GM06990 (cell line): ENCODE measurements around the gene WDFY4.

ENCODE experiments used
- DNase-seq: peaks from one replicate; pipeline ENCODE4 v3.0.0-alpha.2; 2011; ENCODE audit not compliant: insufficient read length; ENCODE audit errors: extremely low read depth
- H3K27me3 ChIP-seq: replicated peaks from 2 replicates; pipeline ENCODE4 v1.6.0; 2011; ENCODE audit warnings: low read length; ENCODE audit not compliant: control insufficient read depth, insufficient read depth
- H3K36me3 ChIP-seq: 2 replicates; pipeline ENCODE4 v1.5.1; 2011; ENCODE audit warnings: low read length; ENCODE audit not compliant: control insufficient read depth, insufficient read depth
- H3K4me3 ChIP-seq: replicated peaks from 2 replicates; pipeline ENCODE4 v1.5.1; 2011; ENCODE audit warnings: low read depth, mild to moderate bottlenecking, control low read depth, low read length
- TF ChIP-seq, protein P1 (sequence below): IDR thresholded peaks from 2 replicates; pipeline ENCODE4 v1.5.1; 2011; ENCODE audit warnings: low read length, control low read depth, mild to moderate bottlenecking, inconsistent platforms; ENCODE audit not compliant: insufficient read depth, poor library complexity, severe bottlenecking

The WDFY4 gene

DNA sequence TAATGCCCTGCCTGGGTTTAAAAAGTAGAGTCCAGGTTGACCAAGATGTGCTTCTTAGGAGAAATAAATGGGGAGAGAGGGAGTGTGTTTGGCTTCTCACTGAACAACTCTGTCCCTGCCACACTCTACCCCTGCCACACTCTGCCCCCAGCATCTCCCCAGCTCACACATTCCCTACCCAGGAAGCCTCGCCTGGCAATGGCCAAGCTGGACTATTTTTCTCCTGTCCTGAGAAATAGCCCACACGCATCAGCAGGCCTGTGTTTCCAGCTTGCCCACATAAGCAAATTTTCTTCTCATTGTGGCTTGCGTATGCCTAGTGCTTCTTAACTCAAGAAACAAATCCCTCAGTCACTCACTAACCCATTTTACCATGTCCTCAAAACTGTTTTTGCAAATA, 253.1 kb downstream of the WDFY4 start:
- TF ChIP-seq, protein P1, sequence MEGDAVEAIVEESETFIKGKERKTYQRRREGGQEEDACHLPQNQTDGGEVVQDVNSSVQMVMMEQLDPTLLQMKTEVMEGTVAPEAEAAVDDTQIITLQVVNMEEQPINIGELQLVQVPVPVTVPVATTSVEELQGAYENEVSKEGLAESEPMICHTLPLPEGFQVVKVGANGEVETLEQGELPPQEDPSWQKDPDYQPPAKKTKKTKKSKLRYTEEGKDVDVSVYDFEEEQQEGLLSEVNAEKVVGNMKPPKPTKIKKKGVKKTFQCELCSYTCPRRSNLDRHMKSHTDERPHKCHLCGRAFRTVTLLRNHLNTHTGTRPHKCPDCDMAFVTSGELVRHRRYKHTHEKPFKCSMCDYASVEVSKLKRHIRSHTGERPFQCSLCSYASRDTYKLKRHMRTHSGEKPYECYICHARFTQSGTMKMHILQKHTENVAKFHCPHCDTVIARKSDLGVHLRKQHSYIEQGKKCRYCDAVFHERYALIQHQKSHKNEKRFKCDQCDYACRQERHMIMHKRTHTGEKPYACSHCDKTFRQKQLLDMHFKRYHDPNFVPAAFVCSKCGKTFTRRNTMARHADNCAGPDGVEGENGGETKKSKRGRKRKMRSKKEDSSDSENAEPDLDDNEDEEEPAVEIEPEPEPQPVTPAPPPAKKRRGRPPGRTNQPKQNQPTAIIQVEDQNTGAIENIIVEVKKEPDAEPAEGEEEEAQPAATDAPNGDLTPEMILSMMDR = no peak
- peaks cover 17% of the 10 kb centered on the region for H3K36me3 ChIP-seq
- no peak for DNase-seq
- no peak overlapping the region for H3K4me3 ChIP-seq
- H3K27me3 ChIP-seq = no peaks in the 10 kb centered on the region

DNA sequence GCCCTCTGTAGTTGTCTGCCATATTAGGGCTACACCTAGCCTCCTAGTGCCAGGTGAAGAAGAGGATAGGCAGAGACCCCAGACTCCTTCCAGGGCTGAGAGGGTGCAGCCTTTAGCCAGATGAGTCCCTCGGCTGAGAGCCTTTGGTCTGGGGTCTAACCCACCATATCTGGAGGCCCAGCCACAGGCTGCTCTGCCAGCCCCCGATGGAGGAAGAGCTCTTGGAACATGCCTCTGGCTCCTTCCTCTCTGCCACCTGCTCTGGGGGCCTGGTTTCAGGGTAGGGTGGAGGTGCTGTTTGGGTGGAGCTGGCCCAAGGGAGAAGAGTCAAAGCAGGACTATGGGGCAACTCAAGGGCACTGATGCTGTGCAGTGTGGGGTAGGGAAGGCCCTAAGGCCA, 253.6 kb downstream of the WDFY4 start:
- DNase-seq = no peak
- TF ChIP-seq, protein P1 = no peak
- H3K27me3 ChIP-seq = no peaks in the 10 kb centered on the region
- no peak overlapping the region for H3K4me3 ChIP-seq
- peaks cover 21% of the 10 kb centered on the region for H3K36me3 ChIP-seq

DNA sequence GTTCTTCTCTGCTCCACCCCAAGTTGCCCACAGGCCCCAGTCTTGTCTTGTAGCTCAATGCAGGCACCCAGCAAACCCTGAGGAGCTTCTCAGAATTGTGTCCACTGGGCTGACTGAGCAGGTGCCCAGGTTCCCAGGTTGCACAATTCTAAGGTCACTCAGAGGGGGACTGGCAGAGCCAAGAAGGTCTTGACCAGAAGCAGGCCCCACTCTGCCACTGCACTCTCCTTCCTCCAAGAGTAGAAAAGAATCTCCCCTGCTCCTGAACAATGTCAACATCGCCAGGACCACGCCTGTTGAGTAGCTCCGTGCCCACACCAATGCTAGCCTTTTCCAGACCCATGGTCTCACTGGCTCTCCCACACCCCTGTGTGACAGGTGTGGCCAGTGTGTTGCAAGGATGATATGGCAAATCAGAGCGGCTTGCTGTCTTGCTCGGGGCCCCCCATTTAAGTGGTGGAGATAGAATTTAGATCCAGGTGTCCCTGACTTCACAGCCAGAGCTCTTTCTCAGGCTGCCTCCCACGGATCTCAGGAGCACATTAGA, 254.4 kb downstream of the WDFY4 start:
- Histone ChIP-seq H3K4me3 (no peak overlapping the region), H3K27me3 (no peaks in the 10 kb centered on the region), H3K36me3 (peaks cover 23% of the 10 kb centered on the region)
- no peak for DNase-seq
- TF ChIP-seq, protein P1 = no peak

DNA sequence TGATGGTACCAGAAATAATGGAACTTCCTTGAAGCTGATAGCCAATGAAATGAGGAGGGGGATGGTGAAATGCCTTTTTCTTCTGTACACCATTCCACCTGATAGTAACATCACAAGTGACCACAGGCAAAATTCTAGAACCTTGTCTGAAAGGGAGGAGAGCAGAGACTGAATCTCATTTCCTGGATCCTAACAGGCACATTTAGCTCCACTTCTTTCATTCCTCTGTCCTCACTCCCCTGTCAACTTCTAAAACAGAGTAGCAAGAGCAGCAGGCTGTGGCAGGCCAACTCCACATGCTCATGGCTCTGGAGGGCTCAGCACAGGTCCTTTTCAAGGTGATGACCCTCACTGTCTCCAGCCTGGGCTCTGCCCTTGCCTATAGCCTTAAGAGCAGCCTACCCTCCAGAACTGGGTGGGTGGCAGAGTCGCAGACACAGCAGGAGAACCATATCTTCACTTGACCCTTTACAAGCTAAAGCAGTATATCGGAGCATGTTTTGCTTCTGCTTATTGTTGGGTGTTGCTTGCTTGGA, 255.2 kb downstream of the WDFY4 start, which contains the start of gene LRRC18:
TSS of gene LRRC18 (minus strand) at position 51 of the 536 bp plus-strand sequence. CDS start 25,685 bp downstream, outside the sequence.
- TF ChIP-seq, protein P1 = no peak
- Histone ChIP-seq H3K27me3 (no peaks in the 10 kb centered on the region), H3K4me3 (no peak within 1 kb of the TSS), H3K36me3 (peaks cover 23% of the 10 kb centered on the region)
- DNase-seq = no peak

DNA sequence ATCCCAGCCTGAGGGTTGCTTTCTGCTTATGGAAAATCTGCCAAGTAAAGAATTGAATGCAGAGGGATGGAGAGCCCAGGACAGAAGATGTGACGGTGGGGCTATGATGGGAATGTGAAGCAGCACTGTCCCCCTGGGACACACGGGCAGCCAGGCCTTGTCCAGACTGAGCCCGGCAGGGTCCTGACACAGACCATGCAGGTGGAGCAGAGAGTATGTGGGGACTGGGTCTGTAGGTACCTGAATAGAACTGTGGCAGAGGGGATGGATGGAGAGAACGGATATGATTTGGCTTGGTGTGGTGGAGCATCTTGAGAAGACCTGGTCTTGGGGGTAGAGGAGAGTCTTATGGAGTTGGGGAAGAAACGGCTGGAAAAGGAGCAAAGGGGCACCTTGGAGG, 255.7 kb downstream of the WDFY4 start:
- peaks cover 21% of the 10 kb centered on the region for H3K36me3 ChIP-seq
- DNase-seq = no peak
- TF ChIP-seq, protein P1 = no peak
- no peaks in the 10 kb centered on the region for H3K27me3 ChIP-seq
- H3K4me3 ChIP-seq = no peak overlapping the region
